GM19468 (cell line): ENCODE measurements around the gene SCUBE2.
"Not testable (repeated sequence)": the region's sequence is repeated elsewhere in the genome, so short reads cannot be mapped to it uniquely, and the experiment has no call there.

Source experiments
- ATAC-seq: cut with Tn5 transposase; IDR thresholded peaks from one replicate; pipeline ENCODE4 v1.9.1; 2021; ENCODE audit warnings: mild to moderate bottlenecking, moderate library complexity, moderate number of reproducible peaks; ENCODE audit not compliant: unreplicated experiment; ENCODE audit errors: extremely low read depth

Gene SCUBE2

GRCh38 chr11:8979365-8979764 is 112.0 kb downstream of the SCUBE2 start:
- ATAC-seq, result not testable (repeated sequence)

GRCh38 chr11:8973121-8973520 is 118.3 kb downstream of the SCUBE2 start:
- ATAC-seq, result no peak

- ATAC-seq, result no peak
Measured at GRCh38 chr11:8971924-8972316, 119.5 kb downstream of the SCUBE2 start.

- ATAC-seq, result no peak
Measured at GRCh38 chr11:8971196-8971923, 120.0 kb downstream of the SCUBE2 start.
